ENCODE results near the gene MPRIP.
A peak's percentile ranks its signal among the peaks of the same experiment; 100 is the strongest.

Gene MPRIP

GRCh38 chr17:17032131-17032692, 10.0 kb upstream of the MPRIP start:
- DNase-seq: no peak

- no peak for DNase-seq
Measured at GRCh38 chr17:17033466-17033865, 8.8 kb upstream of the MPRIP start.

GRCh38 chr17:17034026-17034425, 8.2 kb upstream of the MPRIP start:
- DNase-seq: no peak

- DNase-seq: no peak
Measured at GRCh38 chr17:17034496-17035075, 7.7 kb upstream of the MPRIP start.

GRCh38 chr17:17035490-17035889, 6.8 kb upstream of the MPRIP start:
- no peak for DNase-seq

- DNase-seq: peak; percentile 67
Measured at GRCh38 chr17:17035920-17036523, 6.2 kb upstream of the MPRIP start.

- peak; percentile 86 for DNase-seq
Measured at GRCh38 chr17:17036524-17036998, 5.7 kb upstream of the MPRIP start.

GRCh38 chr17:17039911-17040310, 2.3 kb upstream of the MPRIP start:
- DNase-seq: no peak

GRCh38 chr17:17041018-17041521, 1.2 kb upstream of the MPRIP start:
- no peak for DNase-seq

GRCh38 chr17:17041571-17042383, 480 bp upstream of the MPRIP start:
- peak; percentile 93 for DNase-seq

- no peak for DNase-seq
Measured at GRCh38 chr17:17042851-17043460, 699 bp downstream of the MPRIP start.

- DNase-seq: no peak
Measured at GRCh38 chr17:17043461-17044271, 1.4 kb downstream of the MPRIP start.

GRCh38 chr17:17044846-17045561, 2.7 kb downstream of the MPRIP start:
- DNase-seq: peak; percentile 96

- no peak for DNase-seq
Measured at GRCh38 chr17:17048106-17048505, 5.8 kb downstream of the MPRIP start.

- no peak for DNase-seq
Measured at GRCh38 chr17:17050346-17051345, 8.4 kb downstream of the MPRIP start.

GRCh38 chr17:17051380-17051779, 9.1 kb downstream of the MPRIP start:
- DNase-seq: no peak

GRCh38 chr17:17051791-17052461, 9.7 kb downstream of the MPRIP start:
- peak; percentile 93 for DNase-seq

GRCh38 chr17:17052462-17053221, 10.4 kb downstream of the MPRIP start:
- DNase-seq: peak; percentile 60
